ENCODE results near the gene HTD2. TPM values are rescaled to one million over a fixed set of nuclear protein-coding genes. Genes with fewer than 3 reads are reported as not detected.

The HTD2 gene
- total RNA-seq, 1 experiment from 2014 or later: 10.1 TPM

DNA sequence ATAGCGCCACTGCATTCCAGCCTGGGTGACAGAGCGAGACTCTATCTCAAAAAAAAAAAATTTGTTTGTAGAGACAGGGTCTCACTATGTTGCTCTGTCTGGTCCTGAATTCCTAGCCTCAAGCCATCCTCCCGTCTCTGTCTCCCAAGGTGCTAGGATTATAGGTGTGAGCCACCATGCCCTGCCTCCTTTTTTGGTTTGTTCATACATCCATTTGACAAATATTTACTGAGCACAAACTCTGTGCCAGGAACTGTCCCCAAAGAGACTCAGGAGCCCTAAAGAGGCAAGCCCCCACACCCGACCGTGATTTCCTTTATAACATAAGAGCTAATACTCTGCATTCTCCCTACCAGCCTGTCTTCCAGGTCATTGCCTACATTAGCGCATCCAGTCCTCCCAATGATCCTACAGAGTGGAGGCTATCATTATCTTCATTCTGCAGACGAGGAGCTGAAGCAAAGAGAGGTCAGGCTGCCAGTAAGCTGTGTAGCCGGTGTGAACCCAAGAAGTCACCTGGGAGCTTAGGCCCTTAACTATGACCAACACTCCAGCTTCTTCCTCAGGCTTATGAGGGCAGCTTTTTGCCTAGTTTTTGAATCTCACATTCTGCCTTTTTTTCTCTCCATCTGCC lies 20.1 kb downstream of the HTD2 start:
- POLR2A ChIA-PET: no interaction called here
- H3K9me3 Mint-ChIP-seq (ENCODE audit: unreplicated experiment): no peaks in the 10 kb centered on the region
- no TSS peak for BruUV-seq (replicated peaks)
- H3K4me1 Mint-ChIP-seq (ENCODE audit: insufficient read depth, unreplicated experiment): no peaks in the 10 kb centered on the region
- H3K27me3 Mint-ChIP-seq (ENCODE audit: insufficient read depth, unreplicated experiment): no peaks in the 10 kb centered on the region
- no peak for DNase-seq (ENCODE audit: unreplicated experiment)
- intact Hi-C loops (cut with micrococcal nuclease): no loop called here
- CTCF ChIA-PET: interaction anchor here (0.5 to 3.3 kb wide), 8 partner anchors 9 to 124 kb away, joined by 3 to 22 read pairs (median 4); partner anchors contain the start of genes HTD2 and RPP14
- TF ChIP-seq, protein P1, sequence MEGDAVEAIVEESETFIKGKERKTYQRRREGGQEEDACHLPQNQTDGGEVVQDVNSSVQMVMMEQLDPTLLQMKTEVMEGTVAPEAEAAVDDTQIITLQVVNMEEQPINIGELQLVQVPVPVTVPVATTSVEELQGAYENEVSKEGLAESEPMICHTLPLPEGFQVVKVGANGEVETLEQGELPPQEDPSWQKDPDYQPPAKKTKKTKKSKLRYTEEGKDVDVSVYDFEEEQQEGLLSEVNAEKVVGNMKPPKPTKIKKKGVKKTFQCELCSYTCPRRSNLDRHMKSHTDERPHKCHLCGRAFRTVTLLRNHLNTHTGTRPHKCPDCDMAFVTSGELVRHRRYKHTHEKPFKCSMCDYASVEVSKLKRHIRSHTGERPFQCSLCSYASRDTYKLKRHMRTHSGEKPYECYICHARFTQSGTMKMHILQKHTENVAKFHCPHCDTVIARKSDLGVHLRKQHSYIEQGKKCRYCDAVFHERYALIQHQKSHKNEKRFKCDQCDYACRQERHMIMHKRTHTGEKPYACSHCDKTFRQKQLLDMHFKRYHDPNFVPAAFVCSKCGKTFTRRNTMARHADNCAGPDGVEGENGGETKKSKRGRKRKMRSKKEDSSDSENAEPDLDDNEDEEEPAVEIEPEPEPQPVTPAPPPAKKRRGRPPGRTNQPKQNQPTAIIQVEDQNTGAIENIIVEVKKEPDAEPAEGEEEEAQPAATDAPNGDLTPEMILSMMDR (IDR thresholded peaks at IDR 0.05; ENCODE audit: unreplicated experiment): no peak
- peak overlapping the region; percentile 58 for H3K27ac Mint-ChIP-seq (ENCODE audit: low read depth, unreplicated experiment)
- H3K4me3 Mint-ChIP-seq (ENCODE audit: unreplicated experiment): no peak overlapping the region
- peaks cover 7% of the 10 kb centered on the region for H3K36me3 Mint-ChIP-seq (ENCODE audit: insufficient read depth, unreplicated experiment)

DNA sequence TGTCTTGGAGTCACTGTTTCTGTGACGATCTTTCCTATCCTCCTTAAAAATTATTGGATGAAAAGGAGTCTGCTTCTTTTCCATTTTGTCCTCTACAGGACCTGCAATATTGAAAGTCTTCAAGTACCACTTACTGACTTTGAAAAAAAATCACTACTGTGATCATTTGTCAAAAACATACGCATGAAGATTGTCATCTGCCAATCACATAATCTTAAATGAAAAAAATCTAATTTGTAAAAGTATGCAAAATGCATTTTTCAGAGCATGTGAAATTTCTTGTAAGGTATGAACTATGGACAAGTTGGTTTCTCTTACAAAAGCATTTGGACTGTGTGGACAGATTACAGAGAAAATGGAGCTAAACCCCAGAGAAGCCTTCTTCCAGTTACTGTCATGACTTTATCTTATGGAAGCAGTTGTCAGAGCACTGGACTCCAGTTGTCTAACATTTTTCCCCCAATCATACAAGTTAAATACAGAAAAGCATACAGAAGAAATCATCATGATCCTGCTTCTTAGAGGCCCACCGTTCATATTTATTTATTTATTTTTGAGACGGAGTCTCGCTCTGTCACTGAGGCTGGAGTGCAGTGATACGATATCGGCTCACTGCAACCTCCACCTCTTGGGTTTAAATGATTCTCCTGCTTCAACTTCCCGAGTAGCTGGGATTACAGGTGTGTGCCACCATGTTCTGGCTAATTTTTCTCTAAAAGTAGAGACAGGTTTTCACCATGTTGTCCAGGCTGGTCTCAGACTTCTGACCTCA lies 23.0 kb downstream of the HTD2 start:
- H3K9me3 Mint-ChIP-seq (ENCODE audit: unreplicated experiment): no peaks in the 10 kb centered on the region
- no peak overlapping the region for H3K27ac Mint-ChIP-seq (ENCODE audit: low read depth, unreplicated experiment)
- CTCF ChIA-PET: interaction anchor here (2.4 kb wide), 1 partner anchor 8 kb away, joined by 13 read pairs; no protein-coding TSS in a partner anchor
- intact Hi-C loops (cut with micrococcal nuclease): no loop called here
- H3K4me1 Mint-ChIP-seq (ENCODE audit: insufficient read depth, unreplicated experiment): peaks cover 1% of the 10 kb centered on the region
- no peak overlapping the region for H3K4me3 Mint-ChIP-seq (ENCODE audit: unreplicated experiment)
- POLR2A ChIA-PET: interaction anchor here (0.6 kb wide), 1 partner anchor 102 kb away, joined by 3 read pairs; no protein-coding TSS in a partner anchor
- TF ChIP-seq, protein P1 (IDR thresholded peaks at IDR 0.05; ENCODE audit: unreplicated experiment): no peak
- H3K36me3 Mint-ChIP-seq (ENCODE audit: insufficient read depth, unreplicated experiment): peaks cover 7% of the 10 kb centered on the region
- H3K27me3 Mint-ChIP-seq (ENCODE audit: insufficient read depth, unreplicated experiment): no peaks in the 10 kb centered on the region
- no peak for DNase-seq (ENCODE audit: unreplicated experiment)
- no TSS peak for BruUV-seq (replicated peaks)

DNA sequence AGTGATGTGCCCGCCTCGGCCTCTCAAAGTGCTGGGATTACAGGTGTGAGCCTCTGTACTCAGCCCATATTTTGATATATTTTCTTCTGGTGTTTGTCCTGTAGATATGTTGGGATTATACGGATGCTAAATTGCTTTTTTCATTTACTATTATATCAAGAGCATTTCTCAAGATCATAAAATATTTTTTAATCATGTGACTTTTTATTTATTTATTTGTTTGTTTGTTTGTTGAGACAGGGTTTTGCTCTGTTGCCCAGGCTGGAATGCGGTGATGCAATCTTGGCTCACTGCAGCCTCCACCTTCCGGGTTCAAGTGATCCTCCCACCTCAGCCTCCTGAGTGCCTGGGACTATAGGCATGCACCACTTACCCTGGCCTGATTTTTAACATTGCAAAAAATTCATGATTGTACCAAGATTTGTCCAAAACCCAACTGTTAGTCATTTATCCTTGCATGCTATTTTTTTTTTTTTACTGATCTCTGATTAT lies 23.6 kb downstream of the HTD2 start:
- TF ChIP-seq, protein P1 (IDR thresholded peaks at IDR 0.05; ENCODE audit: unreplicated experiment): no peak
- BruUV-seq (replicated peaks): no TSS peak
- Mint-ChIP-seq H3K4me3 (ENCODE audit: unreplicated experiment) (no peak overlapping the region), H3K27ac (ENCODE audit: low read depth, unreplicated experiment) (no peak overlapping the region), H3K36me3 (ENCODE audit: insufficient read depth, unreplicated experiment) (peaks cover 13% of the 10 kb centered on the region), H3K27me3 (ENCODE audit: insufficient read depth, unreplicated experiment) (no peaks in the 10 kb centered on the region), H3K4me1 (ENCODE audit: insufficient read depth, unreplicated experiment) (peaks cover 7% of the 10 kb centered on the region), H3K9me3 (ENCODE audit: unreplicated experiment) (no peaks in the 10 kb centered on the region)
- DNase-seq (ENCODE audit: unreplicated experiment): no peak
- ChIA-PET CTCF (interaction anchor here (0.5 to 2.4 kb wide), 5 partner anchors 9 to 201 kb away, joined by 3 to 13 read pairs (median 3); no protein-coding TSS in a partner anchor), POLR2A (interaction anchor here (0.6 to 1.0 kb wide), 3 partner anchors 15 to 207 kb away, joined by 3 read pairs; partner anchors contain the start of gene ACOX2)
- intact Hi-C loops (cut with micrococcal nuclease): no loop called here

DNA sequence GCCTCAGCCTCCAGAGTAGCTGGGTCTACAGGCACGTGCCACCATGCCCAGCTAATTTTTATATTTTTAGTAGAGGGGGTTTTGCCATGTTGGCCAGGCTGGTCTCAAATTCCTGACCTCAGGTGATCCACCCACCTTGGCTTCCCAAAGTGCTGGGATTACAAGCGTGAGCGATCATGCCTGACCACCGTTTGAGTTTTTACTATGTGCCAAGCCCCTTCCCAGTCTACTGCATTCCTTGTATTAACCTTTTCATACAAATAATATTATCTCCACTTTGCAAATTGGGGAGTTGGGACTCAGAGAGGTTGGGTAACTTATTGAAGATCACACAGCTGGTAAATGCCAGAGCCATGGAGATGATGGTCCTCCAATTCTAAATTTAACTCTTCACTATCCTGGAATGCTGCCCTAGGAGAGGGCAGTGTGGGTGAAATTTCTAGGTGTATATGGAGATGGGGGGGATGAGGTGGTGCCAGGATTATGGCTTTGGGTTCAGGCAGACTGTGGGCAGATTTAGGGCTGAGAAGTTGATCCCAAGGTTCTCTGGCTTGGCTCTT lies 25.4 kb downstream of the HTD2 start:
- H3K27me3 Mint-ChIP-seq (ENCODE audit: insufficient read depth, unreplicated experiment): no peaks in the 10 kb centered on the region
- TF ChIP-seq, protein P1 (IDR thresholded peaks at IDR 0.05; ENCODE audit: unreplicated experiment): no peak
- H3K9me3 Mint-ChIP-seq (ENCODE audit: unreplicated experiment): no peaks in the 10 kb centered on the region
- intact Hi-C loops (cut with micrococcal nuclease): no loop called here
- peaks cover 22% of the 10 kb centered on the region for H3K4me1 Mint-ChIP-seq (ENCODE audit: insufficient read depth, unreplicated experiment)
- H3K27ac Mint-ChIP-seq (ENCODE audit: low read depth, unreplicated experiment): no peak overlapping the region
- ChIA-PET POLR2A (interaction anchor here (0.9 to 6.6 kb wide), 2 partner anchors 25 to 79 kb away, joined by 7 to 54 read pairs; partner anchors contain the start of genes HTD2 and RPP14), CTCF (interaction anchor here (0.9 to 1.1 kb wide), 4 partner anchors 70 to 159 kb away, joined by 3 to 4 read pairs (median 3); no protein-coding TSS in a partner anchor)
- no TSS peak for BruUV-seq (replicated peaks)
- DNase-seq (ENCODE audit: unreplicated experiment): no peak
- H3K4me3 Mint-ChIP-seq (ENCODE audit: unreplicated experiment): peak overlapping the region; percentile 78
- H3K36me3 Mint-ChIP-seq (ENCODE audit: insufficient read depth, unreplicated experiment): peaks cover 21% of the 10 kb centered on the region
